HG02884 (cell line): ENCODE data around the gene STK38L.

Experiments
- ATAC-seq: cut with Tn5 transposase; IDR thresholded peaks from one replicate; pipeline ENCODE4 v1.9.1; 2021; ENCODE audit warnings: mild to moderate bottlenecking, moderate library complexity; ENCODE audit not compliant: unreplicated experiment

Gene STK38L

DNA sequence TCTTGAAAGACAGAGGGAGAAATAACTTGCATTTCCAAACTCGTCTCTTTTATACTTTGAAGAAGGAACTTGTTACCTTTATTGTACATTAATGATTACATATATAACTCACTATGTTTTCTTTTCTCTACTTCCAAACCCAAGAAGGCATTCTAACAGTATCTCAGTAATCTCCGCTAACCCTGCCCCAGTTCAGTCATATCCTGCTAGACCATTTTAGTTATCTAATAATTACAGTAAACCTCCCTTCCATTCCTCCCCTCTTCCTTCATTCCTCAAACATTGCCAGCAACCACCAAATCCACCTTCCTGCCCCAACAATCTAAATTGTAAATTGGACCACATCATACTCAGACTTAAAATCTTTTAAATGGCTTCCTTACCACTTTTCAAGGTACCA is 30.6 kb downstream of the STK38L start:
- ATAC-seq: no peak

DNA sequence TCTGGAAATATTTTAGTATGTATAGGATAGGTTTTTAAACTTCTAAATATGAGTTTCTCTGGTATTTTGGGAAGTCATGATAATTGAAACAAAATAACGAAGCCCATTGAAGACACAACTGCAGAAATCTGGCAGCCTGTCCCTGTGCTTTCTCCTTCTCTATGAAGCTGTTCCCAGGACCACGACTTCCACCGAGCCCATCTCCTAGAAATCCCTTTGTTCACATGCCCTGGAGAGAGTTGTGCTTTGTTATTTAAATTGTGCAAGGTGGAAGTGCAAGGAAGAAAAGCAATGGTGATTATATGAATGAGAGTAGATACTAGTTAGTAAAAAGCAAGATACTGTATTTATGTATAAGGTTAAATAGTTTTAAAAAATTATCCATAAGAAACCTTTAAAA is 32.2 kb downstream of the STK38L start:
- no peak for ATAC-seq

DNA sequence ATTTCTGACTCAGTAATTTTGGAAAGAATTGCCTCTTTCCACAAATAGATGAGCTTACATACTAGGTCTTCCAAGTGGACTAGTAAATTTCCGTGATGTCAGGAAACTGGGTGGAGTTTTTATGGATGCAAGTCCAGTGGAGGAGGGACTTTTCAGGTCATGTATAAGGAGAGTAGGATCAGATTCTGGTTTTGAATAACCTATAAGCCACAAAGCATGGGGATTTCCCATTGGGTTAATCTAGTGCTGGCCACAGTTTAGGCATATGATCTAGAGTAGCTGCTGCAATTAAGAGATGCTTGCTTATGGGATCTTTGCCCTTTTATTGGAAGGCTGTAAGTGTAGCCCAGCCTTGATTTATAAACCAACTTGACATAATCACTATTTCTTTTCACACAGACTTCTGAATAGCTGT is 33.8 kb downstream of the STK38L start:
- peak; percentile 91 for ATAC-seq

DNA sequence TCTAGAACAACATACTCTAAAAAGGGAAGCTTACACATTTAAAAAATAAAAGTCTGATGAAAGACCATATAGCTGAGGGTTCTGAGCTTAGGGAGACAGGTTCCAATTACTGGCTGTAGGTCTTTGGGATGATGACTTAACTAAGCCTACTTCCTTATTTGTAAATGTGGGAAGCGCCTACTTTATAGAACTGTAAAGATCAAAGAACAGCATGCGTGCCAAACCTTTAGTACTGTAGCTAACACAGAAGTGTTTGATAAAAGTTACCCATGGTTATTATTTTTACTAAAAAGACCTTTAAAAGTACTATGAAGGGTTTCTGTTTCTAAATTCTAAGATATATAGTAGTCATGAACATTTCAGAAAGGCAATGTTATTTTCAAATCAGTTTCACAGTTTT is 35.7 kb downstream of the STK38L start:
- no peak for ATAC-seq

DNA sequence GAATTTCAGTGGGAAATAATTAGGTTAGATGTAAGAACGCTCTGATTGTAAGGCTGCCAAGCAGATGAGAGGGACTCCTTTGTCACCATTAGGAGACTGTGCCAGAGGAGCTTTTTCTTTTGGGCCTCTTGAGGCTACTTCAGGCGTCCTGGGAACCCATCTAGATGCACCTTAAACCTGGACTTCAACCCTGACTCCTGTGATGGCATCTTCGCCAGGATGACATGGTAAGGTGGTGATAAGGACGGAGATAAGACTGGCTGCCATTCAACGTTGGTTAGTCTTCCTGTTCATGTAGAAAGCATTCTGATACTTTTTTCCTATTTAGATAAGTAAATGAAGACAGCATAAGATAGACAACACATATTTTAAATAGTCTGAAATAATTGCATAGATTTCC is 36.3 kb downstream of the STK38L start:
- no peak for ATAC-seq

DNA sequence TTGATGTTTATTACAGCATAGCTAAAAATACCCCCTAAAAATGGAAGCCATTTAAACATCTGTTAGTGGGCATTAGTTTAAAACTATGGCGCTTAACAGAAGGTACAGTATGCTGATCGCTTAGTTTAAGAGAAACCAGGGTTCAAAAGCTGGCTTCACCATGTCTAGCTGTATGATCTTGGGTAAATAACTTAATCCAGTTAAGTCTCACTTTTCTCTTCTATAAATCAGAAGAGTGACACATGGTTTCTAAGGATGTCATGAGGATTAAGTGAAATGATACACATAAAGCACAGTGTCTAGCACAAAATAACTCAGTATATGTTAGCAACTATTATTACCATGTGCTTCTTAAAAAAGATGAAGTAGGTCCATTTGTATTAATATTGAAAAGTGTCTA is 38.7 kb downstream of the STK38L start:
- ATAC-seq: no peak

DNA sequence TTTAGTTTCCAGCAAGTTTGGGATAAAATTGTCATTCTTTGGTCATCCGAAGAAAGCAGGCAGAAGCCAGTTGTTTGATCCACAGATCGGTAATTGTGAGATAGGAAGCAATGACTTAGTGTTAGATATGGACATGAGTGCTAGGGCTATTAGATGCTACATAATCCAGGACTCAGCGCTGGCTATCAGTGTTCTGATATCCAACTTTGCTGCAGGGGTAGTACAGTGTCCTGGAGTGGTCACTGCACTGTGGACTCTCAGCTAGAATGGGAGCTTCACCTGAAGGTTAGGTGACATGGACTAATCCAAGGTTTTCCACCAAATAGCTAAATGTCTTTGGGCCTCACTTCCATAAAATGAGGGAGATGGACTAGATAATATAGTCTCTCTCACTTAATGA is 39.9 kb downstream of the STK38L start:
- ATAC-seq: no peak

DNA sequence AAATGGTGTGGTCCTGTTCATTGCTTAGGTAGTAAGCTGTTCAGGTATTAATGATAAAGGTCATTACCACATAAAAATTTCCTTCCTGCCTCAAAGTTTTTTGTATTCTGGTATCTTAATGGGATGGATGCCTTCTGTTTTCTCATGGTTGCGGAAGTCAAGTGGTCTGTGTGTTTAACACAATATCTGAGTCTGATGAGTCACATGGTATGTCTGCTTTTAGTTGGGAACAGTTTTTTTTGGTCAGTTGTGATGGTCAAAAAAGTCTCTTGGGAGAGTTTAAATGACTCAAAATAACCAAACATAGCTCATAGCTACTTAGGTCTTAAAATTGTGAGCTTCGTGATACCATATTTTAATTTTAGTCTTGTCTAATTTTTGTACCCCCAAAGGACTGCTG is 40.7 kb downstream of the STK38L start:
- ATAC-seq: peak; percentile 73

DNA sequence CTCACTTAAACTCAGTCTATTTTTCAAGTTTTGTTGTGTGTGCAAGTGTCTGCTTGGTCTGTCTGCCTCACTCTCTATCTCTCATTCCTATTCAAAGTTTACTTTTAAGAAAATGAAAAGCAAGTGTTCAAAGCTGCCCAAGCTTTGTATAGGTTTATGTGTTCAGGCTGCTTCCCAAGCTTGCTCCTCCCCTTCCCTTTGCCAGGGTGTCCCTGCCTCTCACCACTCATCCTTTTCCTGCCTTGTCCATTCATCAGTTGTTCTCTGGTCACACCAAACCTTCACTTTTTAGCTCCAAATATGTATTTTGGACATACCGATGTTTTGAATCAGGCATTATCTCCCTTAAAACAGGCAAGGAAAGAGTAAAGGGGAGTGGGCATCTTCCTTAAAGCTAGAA is 41.3 kb downstream of the STK38L start:
- ATAC-seq: no peak

DNA sequence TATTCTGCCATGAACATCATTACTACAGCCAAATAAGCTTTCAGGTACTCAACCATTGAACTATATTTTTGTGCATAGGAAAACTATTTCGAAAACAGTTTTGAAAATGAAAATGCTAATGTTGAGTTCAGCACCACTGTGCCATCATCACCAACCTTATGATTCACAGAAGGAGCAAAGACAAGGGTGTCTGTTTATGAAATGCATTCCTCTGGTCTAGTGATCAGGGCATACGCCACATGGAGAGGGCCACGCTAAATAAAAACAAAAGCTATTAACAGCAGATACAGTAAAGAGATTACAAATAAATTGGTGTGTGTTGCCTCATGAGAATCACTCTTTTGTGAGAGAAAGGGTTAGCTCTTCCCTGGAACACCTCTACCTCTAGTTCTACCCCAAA is 45.3 kb downstream of the STK38L start:
- no peak for ATAC-seq

DNA sequence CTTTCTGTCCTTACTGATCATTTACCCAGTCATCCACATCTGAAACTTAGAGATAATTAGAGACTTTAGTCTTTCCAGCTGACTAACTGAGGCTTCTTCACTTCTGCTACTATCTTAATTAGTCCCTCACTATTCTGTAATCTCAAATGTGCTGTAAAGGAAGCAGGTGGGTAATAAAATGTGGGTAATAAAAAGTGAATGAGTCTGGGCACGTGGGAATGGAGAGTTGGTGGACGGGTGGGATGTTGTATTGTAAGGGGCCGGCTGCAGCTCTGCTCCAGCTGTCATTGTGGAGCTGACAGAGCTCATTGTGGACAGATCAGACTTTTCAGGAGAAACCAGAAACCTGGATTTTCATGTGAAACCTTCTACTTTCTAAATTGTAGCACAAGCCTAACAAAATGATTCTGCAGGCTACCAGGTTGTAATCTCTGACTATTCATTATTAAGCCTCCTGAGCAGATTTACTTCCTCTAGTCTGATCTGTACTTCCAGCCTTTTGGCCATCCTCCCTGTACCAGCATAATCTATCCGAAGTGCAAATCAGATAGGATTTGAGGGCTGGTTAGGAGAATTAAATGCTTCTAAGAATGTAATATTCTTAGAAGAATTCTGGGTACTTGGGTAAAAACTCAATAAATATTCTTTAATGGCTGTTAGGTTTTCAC is 46.5 kb downstream of the STK38L start:
- ATAC-seq: no peak

DNA sequence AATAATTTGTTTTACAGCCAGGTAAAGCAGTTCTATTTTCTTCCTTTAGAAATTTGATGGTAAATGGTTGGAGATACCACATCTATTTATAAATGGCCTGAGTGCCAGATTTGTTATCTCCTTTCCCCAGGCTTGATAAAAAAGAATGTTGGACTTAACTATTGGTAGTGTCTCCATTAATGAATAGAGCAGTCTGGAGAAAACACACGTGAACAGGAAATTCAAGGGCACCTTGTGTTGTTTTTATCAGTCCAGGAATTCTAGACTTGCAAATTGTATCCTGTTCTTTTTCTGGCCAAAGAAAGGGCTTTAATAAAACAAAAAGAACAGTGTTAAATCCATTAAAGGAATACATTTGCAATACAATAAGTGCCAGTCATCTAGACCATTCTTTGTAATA is 47.8 kb downstream of the STK38L start:
- ATAC-seq: no peak

DNA sequence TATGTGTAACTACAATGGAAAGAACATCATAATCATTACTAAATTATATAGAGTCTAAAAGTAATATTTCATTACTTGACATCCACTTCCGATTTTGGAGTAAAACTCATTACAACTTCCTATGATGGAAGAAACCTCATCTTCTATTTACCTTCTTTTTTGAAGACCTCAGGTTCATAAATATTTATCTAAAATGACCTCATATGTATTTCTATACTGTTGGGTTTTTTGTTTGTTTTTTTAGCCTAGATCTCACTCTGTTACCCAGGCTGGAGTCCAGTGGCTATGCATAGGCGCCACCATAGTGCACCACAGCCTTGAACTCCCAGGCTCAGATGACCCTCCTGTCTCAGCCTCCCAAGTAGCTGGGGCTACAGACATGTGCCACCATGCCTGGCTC is 48.6 kb downstream of the STK38L start:
- ATAC-seq: no peak

DNA sequence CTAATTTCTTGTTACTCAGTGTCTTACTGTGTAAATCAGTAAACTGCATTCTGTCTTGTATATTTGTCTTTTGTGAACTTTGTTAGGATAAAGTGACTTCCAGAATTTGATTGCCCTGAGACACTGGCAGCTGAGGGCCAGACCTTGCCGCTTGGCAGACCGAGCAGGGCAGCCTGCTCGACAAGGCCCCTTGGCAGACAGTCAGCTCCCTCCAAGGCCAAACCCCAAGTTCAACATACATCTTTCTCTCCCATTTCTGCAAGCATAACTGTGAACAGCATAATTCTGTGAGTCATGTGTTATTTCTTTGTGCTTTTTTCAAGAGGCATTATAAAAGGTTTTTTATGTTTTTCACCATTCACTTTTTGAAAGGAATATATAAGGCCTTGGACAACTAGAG is 49.4 kb downstream of the STK38L start:
- ATAC-seq: no peak

DNA sequence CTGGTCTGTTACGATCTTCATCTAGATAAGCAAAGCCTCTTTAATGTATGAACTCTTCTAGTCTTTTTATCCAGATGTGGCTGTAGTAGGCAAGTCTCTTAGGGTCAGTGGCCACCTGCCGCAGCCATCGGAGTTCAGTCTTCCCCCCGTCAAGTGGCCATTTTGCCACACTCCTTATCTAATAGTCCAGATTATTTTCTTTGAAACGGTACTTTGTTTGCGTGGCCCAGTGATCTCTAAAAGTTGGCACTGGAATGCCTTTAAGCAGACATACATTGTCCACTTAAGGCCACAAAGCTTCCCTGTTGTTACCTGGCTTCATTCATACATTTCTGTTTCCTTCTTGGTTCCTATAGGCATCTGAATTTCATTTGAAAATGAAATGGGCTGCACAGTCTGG is 52.6 kb downstream of the STK38L start:
- no peak for ATAC-seq

DNA sequence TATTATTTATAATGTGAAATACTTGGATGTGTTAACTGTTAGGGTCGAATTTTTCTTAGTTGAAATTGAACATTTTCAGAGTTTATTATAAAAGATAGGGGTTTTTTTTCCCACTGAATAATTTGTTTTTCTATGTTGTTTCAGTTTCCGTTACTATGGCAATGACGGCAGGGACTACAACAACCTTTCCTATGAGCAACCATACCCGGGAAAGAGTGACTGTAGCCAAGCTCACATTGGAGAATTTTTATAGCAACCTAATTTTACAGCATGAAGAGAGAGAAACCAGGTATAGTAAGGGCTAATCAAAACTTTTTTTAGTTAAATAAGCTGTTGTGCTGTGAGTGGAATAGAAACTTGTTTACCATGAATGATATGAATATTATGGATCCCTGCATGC is 53.5 kb downstream of the STK38L start:
- no peak for ATAC-seq

DNA sequence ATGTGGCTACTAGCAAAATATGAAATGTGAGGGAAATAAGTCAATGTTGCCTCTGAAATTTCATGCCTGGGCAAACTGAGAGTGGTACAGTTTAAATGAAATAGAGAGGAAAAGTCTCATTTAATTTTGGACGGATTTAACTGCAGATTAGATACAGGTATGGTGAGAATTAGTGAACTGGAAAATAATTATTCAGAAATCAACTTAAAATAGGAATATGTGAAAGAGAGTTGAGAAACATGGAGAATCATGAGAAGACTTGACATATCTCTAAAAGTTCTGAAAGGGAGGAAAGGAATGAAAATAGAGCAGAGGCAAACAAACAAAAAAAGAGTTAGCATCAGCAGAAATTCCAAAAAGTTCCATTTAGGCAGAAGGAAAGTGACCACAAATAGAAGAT is 55.0 kb downstream of the STK38L start:
- no peak for ATAC-seq

DNA sequence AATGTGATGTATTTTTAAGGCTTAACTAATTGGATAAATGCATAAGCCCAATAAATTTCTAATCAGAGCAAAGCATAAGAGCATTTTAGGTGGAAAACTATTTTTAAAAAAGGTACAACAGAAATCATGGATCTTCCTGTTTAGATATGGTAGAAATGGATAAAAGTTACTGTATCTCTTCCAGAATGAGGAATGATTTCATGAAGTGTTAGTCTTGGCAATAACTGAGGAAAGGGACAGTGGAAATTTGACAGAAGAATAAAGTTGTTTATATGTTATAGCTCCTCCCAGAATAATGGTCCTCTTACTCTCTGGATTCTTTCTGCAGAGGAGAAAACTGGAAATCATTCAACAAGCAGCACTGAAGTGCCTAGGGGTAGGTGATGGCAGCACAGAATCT is 56.1 kb downstream of the STK38L start:
- no peak for ATAC-seq

DNA sequence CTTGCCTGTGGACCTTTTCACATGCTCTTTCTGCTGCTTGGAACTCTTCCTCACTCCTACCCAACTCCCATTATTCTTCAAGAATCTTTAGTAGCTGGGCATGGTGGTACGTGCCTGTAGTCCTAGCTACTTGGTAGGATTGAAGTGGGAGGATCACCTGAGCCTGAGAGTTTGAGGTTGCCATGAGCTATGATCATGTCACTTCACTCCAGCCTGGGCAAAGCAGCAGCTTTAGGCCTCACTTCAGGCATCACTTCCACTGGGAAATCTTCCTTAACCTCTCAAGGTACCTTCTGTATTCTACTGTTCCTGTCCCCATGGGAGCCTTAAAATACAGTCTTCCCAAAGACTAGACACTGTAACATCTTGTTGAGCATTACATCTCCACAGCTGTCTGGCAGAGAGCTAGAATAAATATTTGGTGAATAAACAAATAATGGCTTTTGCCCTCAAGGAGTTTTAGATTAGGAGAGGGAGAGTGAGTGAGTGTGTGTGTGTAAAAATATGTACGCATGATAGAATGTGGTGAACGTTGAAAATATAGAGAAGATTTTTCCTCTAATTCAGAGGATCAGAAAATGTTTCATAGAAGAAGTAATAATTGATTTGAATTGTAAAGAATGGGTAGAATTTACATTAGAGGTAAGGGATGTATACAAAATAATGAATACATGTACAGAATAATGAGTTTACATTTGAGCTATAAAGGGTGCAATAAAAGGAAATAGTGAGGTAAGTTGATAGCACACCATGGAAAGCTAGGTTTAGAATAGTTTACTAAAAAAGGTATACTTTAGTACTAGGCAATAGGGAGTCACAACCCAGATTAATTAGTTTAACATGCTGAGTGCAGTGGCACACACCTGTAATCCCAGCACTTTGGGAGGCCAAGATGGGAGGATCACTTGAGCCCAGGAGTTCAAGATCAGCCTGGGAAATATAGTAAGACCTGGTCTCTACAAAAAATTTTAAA is 59.3 kb downstream of the STK38L start:
- no peak for ATAC-seq

DNA sequence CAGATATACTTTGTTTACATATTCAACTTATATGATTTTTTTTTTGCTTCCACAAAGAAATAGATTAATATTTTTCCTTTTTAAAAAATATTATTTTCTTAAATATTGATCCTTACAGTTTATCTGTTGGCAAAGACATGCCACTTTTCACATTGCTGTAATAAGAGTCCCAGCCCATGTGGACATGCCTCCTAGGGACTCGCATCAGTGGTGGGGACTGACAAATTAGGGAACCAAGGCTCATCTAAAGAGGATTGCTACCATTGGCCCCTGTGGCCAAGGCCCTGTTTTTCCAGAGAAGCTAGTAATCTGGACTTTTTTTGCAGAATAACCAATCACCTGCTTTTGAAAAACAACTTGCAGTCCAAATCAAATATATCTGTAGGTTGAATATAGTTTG is 60.8 kb downstream of the STK38L start:
- ATAC-seq: no peak

DNA sequence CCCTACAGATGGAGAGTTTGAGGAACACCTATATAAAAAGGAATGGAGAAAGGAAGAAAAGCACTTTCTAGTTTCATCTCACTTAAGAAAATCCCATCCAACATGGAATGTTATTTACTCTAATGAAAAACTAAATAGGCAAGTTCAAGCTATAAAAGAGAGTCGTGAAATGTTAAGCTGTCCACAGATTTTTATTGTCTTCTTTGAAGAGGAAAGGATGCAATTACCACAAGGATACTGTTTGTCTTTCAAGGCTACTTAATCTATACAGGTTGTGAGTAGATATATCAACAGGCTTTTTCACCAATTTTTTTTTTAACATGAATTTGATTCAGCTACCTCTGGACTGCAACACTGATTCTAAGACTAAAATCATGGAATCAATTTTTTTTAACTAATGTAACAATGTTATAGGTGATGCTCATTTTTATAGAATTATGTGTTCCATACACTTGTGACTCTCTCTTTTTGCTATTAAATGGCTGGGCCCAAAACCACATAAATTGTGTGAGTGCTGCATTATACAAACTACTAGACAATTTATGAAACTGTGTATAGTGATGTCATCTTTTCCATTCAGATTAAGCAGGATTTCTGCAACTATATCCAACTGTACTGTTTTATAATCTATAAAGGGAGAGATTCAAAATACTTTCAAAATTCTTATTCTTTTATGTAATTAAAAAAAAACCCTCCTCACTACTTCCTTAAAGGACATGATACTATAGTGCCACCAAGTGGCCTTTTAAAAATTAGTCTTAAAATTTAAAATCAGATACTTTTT is 61.8 kb downstream of the STK38L start:
- no peak for ATAC-seq
